Prostate gland (tissue), 2 donors: ENCODE data around the gene SECTM1.

Source experiments
- CTCF ChIP-seq, 4 experiments: fragments of 200-600 bp in 2 of 4; fragments of 450-650 bp in 2 of 4; sonication (generic) in 2 of 4; IDR thresholded peaks; 1 replicate in 3 of 4; 2 replicates in 1 of 4; pipeline ENCODE4 v1.5.1; 2016 to 2019; ENCODE audit warnings: antibody characterized with exemption in 4 of 4, mild to moderate bottlenecking in 2 of 4, moderate library complexity in 2 of 4
- POLR2A ChIP-seq: fragments of 450-650 bp; IDR thresholded peaks from one replicate; pipeline ENCODE4 v1.6.1; 2016; ENCODE audit warnings: antibody characterized with exemption, mild to moderate bottlenecking

- TF ChIP-seq POLR2A (no peak), CTCF (IDR thresholded peaks at IDR 0.05) (peak in 3 of 4 experiments; percentile 68 to 85 (median 70))
Measured at GRCh38 chr17:82300707-82301270, 32.8 kb downstream of the SECTM1 start.
